OCI-LY3 (cell line): Measurements from ENCODE around the gene FMN1.

ENCODE experiments used
- H2AFZ ChIP-seq: fragments of 200-600, 300-600 bp; shearing (Covaris generic); 2 replicates; pipeline ENCODE4 v1.6.0; 2014; ENCODE audit warnings: antibody characterized with exemption, low read depth, low read length
- H3K27ac ChIP-seq: fragments of 200-600, 300-600 bp; sonication (generic); 2 replicates; pipeline ENCODE4 v1.5.1; 2014; ENCODE audit warnings: mild to moderate bottlenecking, low read length, moderate library complexity, mixed read lengths
- H3K27me3 ChIP-seq: fragments of 200-600, 300-600 bp; sonication (generic); 2 replicates; pipeline ENCODE4 v1.6.1; 2014; ENCODE audit warnings: low read depth, low read length, mixed read lengths
- H3K36me3 ChIP-seq: fragments of 200-600, 300-600 bp; sonication (generic); replicated peaks from 2 replicates; pipeline ENCODE3; 2014; ENCODE audit warnings: low read depth, low read length, mixed read lengths
- H3K4me1 ChIP-seq: fragments of 300-600, 200-600 bp; sonication (generic); 2 replicates; pipeline ENCODE4 v1.6.1; 2014; ENCODE audit warnings: low read length, mixed read lengths
- H3K4me2 ChIP-seq: fragments of 200-600, 300-600 bp; sonication (generic); 2 replicates; pipeline ENCODE4 v1.6.1; 2014; ENCODE audit warnings: low read length, mixed read lengths
- H3K4me3 ChIP-seq: fragments of 300-600, 200-600 bp; sonication (generic); 2 replicates; pipeline ENCODE4 v1.5.1; 2014; ENCODE audit warnings: antibody characterized with exemption, mild to moderate bottlenecking, low read length, moderate library complexity
- H3K79me2 ChIP-seq: fragments of 300-600, 200-600 bp; shearing (Covaris generic); 2 replicates; pipeline ENCODE4 v1.6.1; 2014; ENCODE audit warnings: mild to moderate bottlenecking, low read length, mixed read lengths
- H3K9ac ChIP-seq: fragments of 300-600, 200-600 bp; shearing (Covaris generic); 2 replicates; pipeline ENCODE4 v1.6.0; 2014; ENCODE audit warnings: mild to moderate bottlenecking, low read length, moderate library complexity
- H3K9me3 ChIP-seq: fragments of 200-600, 300-600 bp; shearing (Covaris generic); 2 replicates; pipeline ENCODE4 v1.6.1; 2014; ENCODE audit warnings: low read length, mixed read lengths; ENCODE audit not compliant: insufficient read depth
- H4K20me1 ChIP-seq: fragments of 200-600, 300-600 bp; sonication (generic); 2 replicates; pipeline ENCODE4 v1.6.1; 2016; ENCODE audit warnings: low read length, mixed read lengths; ENCODE audit not compliant: insufficient read depth
- EZH2phosphoT487 ChIP-seq: fragments of 200-600 bp; shearing (Covaris generic); IDR thresholded peaks from 2 replicates; pipeline ENCODE4 v1.6.1; 2018; ENCODE audit warnings: antibody characterized with exemption, mixed run types, low read depth
- TF ChIP-seq, protein P1 (sequence below): fragments of 200-600, 300-600 bp; sonication (generic); IDR thresholded peaks from 2 replicates; pipeline ENCODE4 v1.5.1; 2014; ENCODE audit warnings: antibody characterized with exemption, low read length, low read depth

The FMN1 gene

DNA sequence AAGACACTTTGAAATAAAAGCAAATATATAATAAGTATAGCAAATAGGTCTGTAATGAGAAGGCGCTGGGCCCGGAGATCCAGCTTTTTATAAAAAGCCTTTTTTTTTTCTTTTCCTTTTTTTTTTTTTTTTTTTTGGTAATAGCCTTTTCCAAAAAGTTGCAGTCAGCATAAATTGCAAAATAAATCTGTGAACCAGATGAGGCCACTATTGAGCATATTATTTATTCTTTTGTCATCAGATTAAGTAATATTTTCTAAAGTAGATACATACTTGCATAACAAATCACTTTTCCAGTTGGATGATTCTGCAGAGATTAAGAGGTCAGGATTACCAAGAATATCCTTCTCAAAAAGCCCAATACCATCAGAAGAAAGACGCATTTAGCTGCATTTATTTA lies 24.9 kb downstream of the FMN1 start:
- Histone ChIP-seq H3K79me2 (no peaks in the 10 kb centered on the region), H3K27me3 (peaks cover 33% of the 10 kb centered on the region), H3K4me2 (no peak overlapping the region), H3K36me3 (no peaks in the 10 kb centered on the region), H3K27ac (no peak overlapping the region), H3K4me1 (peaks cover 20% of the 10 kb centered on the region), H4K20me1 (no peaks in the 10 kb centered on the region), H3K4me3 (no peak overlapping the region), H2AFZ (no peak overlapping the region), H3K9me3 (peaks cover 7% of the 10 kb centered on the region; the same call in 1 of the 2 replicates), H3K9ac (no peak overlapping the region)
- no peak for TF ChIP-seq EZH2phosphoT487
- TF ChIP-seq, protein P1, sequence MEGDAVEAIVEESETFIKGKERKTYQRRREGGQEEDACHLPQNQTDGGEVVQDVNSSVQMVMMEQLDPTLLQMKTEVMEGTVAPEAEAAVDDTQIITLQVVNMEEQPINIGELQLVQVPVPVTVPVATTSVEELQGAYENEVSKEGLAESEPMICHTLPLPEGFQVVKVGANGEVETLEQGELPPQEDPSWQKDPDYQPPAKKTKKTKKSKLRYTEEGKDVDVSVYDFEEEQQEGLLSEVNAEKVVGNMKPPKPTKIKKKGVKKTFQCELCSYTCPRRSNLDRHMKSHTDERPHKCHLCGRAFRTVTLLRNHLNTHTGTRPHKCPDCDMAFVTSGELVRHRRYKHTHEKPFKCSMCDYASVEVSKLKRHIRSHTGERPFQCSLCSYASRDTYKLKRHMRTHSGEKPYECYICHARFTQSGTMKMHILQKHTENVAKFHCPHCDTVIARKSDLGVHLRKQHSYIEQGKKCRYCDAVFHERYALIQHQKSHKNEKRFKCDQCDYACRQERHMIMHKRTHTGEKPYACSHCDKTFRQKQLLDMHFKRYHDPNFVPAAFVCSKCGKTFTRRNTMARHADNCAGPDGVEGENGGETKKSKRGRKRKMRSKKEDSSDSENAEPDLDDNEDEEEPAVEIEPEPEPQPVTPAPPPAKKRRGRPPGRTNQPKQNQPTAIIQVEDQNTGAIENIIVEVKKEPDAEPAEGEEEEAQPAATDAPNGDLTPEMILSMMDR = no peak

DNA sequence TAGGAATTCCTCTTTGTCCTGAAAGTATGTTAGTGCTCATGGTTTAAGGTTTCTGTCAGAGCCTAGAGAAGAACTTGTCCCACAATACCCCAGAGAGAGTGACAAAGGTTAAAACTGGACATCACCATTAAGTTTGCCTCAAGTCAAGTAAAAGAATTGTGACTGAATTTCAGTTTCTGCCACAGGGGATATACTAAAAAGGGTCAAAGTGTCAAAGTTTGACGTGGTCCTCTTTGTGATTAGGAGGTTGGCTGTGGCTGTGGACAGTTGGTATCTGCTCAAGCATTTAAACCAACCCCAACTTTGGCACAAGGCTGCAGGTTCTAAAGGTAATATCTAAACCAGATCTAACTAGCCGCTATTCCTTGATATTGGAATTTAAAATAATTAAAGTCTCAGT lies 26.1 kb downstream of the FMN1 start:
- no peak for TF ChIP-seq EZH2phosphoT487
- TF ChIP-seq, protein P1 = no peak
- peaks cover 7% of the 10 kb centered on the region; the same call in 1 of the 2 replicates for H3K9me3 ChIP-seq
- H2AFZ ChIP-seq = no peak overlapping the region
- H3K36me3 ChIP-seq = no peaks in the 10 kb centered on the region
- H3K4me1 ChIP-seq = peaks cover 20% of the 10 kb centered on the region
- H3K27ac ChIP-seq = no peak overlapping the region
- H3K27me3 ChIP-seq = peaks cover 40% of the 10 kb centered on the region
- H4K20me1 ChIP-seq = no peaks in the 10 kb centered on the region
- no peak overlapping the region for H3K4me2 ChIP-seq
- no peaks in the 10 kb centered on the region for H3K79me2 ChIP-seq
- H3K9ac ChIP-seq = no peak overlapping the region
- H3K4me3 ChIP-seq = no peak overlapping the region

DNA sequence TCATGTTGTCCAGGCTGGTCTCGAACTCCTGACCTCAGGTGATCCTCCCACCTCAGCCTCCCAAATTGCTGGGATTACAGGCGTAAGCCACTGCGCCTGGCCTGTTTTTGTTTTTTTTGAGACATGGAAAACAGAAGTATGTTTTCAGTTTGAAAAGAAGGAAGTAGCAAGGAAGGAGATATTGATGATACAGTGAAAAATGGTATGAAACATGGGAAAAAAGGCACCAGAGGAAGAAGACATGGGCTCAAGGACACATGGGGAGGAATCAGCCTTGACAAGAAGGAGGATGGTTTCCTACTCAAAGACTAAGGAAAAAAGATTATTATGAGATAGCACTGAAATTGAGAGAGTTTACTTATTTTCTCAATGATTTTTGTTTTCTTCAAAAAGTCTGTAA lies 30.7 kb downstream of the FMN1 start:
- no peaks in the 10 kb centered on the region for H4K20me1 ChIP-seq
- H3K36me3 ChIP-seq = no peaks in the 10 kb centered on the region
- peaks cover 26% of the 10 kb centered on the region for H3K4me1 ChIP-seq
- H3K9ac ChIP-seq = no peak overlapping the region
- H3K27me3 ChIP-seq = peaks cover 33% of the 10 kb centered on the region
- peaks cover 7% of the 10 kb centered on the region; the same call in 1 of the 2 replicates for H3K9me3 ChIP-seq
- no peak overlapping the region for H3K4me3 ChIP-seq
- TF ChIP-seq EZH2phosphoT487 = no peak
- TF ChIP-seq, protein P1 = no peak
- no peaks in the 10 kb centered on the region for H3K79me2 ChIP-seq
- no peak overlapping the region for H3K4me2 ChIP-seq
- no peak overlapping the region for H2AFZ ChIP-seq
- no peak overlapping the region for H3K27ac ChIP-seq

DNA sequence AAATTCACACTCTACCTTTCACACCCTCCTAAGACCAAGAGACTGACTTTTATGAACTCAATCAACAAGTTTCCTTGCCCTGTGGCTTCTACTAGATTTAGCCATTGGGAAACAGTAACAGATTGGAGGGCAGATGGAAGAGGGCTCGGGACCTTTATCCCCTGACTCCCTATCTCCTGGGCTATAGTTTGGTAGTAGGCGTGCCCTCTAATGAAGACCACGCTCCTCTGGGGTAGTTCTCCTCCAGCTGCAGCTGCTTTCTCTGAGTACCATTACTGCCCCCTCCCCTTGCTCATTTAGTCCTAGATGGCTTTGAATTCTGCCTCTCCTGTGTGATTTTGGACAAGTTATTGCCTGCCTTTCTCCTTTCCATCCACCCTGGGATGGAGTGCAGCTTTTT lies 33.3 kb downstream of the FMN1 start:
- no peaks in the 10 kb centered on the region for H4K20me1 ChIP-seq
- H2AFZ ChIP-seq = no peak overlapping the region
- H3K36me3 ChIP-seq = no peaks in the 10 kb centered on the region
- peaks cover 26% of the 10 kb centered on the region for H3K4me1 ChIP-seq
- no peaks in the 10 kb centered on the region for H3K79me2 ChIP-seq
- peaks cover 38% of the 10 kb centered on the region for H3K27me3 ChIP-seq
- TF ChIP-seq EZH2phosphoT487 = no peak
- TF ChIP-seq, protein P1 = no peak
- no peak overlapping the region for H3K4me3 ChIP-seq
- H3K27ac ChIP-seq = no peak overlapping the region
- H3K4me2 ChIP-seq = no peak overlapping the region
- H3K9me3 ChIP-seq = no peaks in the 10 kb centered on the region
- no peak overlapping the region for H3K9ac ChIP-seq
